OCI-LY1 (cell line): ENCODE data around the gene ELOVL2.

ENCODE experiments used
- H2AFZ ChIP-seq: fragments of 200-600 bp; sonication (generic), shearing (Covaris generic); 2 replicates; pipeline ENCODE4 v1.6.0; 2014; ENCODE audit warnings: antibody characterized with exemption, mild to moderate bottlenecking, low read length
- H3F3A ChIP-seq: fragments of 200-600 bp; sonication (generic), shearing (Covaris generic); 2 replicates; pipeline ENCODE4 v1.6.0; 2014; ENCODE audit warnings: mild to moderate bottlenecking, antibody characterized with exemption, low read length, moderate library complexity; ENCODE audit not compliant: insufficient read depth
- H3K27ac ChIP-seq: fragments of 200-600 bp; sonication (generic); 2 replicates; pipeline ENCODE4 v1.5.1; 2014; ENCODE audit warnings: low read length, mixed run types, mild to moderate bottlenecking, low read depth; ENCODE audit not compliant: poor library complexity, severe bottlenecking
- H3K27me3 ChIP-seq: fragments of 200-600 bp; sonication (generic); 2 replicates; pipeline ENCODE4 v1.6.0; 2014; ENCODE audit warnings: antibody characterized with exemption, mild to moderate bottlenecking, low read length, moderate library complexity; ENCODE audit not compliant: insufficient read depth
- H3K36me3 ChIP-seq: fragments of 200-600 bp; sonication (generic); 2 replicates; pipeline ENCODE4 v1.6.1; 2014; ENCODE audit warnings: mild to moderate bottlenecking, antibody characterized with exemption, low read length, moderate library complexity, mixed read lengths; ENCODE audit not compliant: insufficient read depth
- H3K4me1 ChIP-seq: fragments of 200-600 bp; sonication (generic); 2 replicates; pipeline ENCODE4 v1.5.1; 2014; ENCODE audit warnings: mild to moderate bottlenecking, low read length, moderate library complexity; ENCODE audit not compliant: insufficient read depth, severe bottlenecking
- H3K4me2 ChIP-seq: fragments of 200-600 bp; sonication (generic), shearing (Covaris generic); 2 replicates; pipeline ENCODE4 v1.6.1; 2014; ENCODE audit warnings: low read length
- H3K4me3 ChIP-seq: fragments of 200-600 bp; sonication (generic); 2 replicates; pipeline ENCODE4 v1.5.1; 2014; ENCODE audit warnings: low read length, low read depth, mild to moderate bottlenecking, mixed read lengths; ENCODE audit not compliant: poor library complexity, severe bottlenecking
- H3K79me2 ChIP-seq: fragments of 200-600 bp; shearing (Covaris generic); 2 replicates; pipeline ENCODE4 v1.6.1; 2016; ENCODE audit warnings: mixed run types, low read length, mixed read lengths; ENCODE audit not compliant: insufficient read depth
- H3K9ac ChIP-seq: fragments of 200-600 bp; sonication (generic), shearing (Covaris generic); 2 replicates; pipeline ENCODE4 v1.6.1; 2014; ENCODE audit warnings: mild to moderate bottlenecking, low read length, mixed read lengths
- H3K9me2 ChIP-seq: fragments of 200-600 bp; sonication (generic), shearing (Covaris generic); 2 replicates; pipeline ENCODE4 v1.6.1; 2014; ENCODE audit warnings: low read depth, mild to moderate bottlenecking, low read length, mixed read lengths
- H3K9me3 ChIP-seq: fragments of 200-600 bp; shearing (Covaris generic); 2 replicates; pipeline ENCODE4 v1.6.1; 2014; ENCODE audit warnings: low read length, mixed read lengths
- H4K20me1 ChIP-seq: fragments of 200-600 bp; sonication (generic), shearing (Covaris generic); 2 replicates; pipeline ENCODE4 v1.6.0; 2016; ENCODE audit warnings: mild to moderate bottlenecking, low read length; ENCODE audit not compliant: insufficient read depth
- EZH2 ChIP-seq: fragments of 200-600 bp; sonication (generic), shearing (Covaris generic); IDR thresholded peaks from 2 replicates; pipeline ENCODE4 v1.8.0; 2017; ENCODE audit warnings: borderline replicate concordance, mixed run types, mild to moderate bottlenecking, antibody characterized with exemption, low read length, moderate library complexity, mixed read lengths
- TF ChIP-seq, protein P1 (sequence below): fragments of 200-600 bp; sonication (generic), shearing (Covaris generic); IDR thresholded peaks from 2 replicates; pipeline ENCODE4 v1.5.1; 2017; ENCODE audit warnings: mild to moderate bottlenecking, antibody characterized with exemption, low read length, moderate library complexity, mixed read lengths

The ELOVL2 gene

DNA sequence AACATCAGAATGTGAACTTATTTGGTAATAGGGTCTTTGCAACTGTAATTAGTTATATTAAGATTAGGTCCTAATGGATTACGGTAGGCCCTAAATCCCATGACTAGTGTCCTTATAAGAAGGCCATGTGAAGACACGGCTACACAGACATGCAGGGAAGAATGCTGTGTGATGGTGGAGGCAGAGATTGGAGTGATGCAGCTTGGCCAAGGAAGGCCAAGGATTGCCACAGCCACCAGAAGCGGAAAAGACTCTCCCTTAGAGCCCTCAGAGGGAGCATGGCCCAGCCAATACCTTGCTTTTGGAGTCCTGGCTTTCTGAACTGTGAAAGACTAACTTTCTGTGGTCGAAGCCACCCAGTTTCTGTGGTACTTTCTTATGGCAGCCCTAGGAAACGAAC is 39.9 kb upstream of the ELOVL2 start:
- Histone ChIP-seq H3K27me3 (0 out of 2 replicates have a peak, but pooled peaks cover 6% of the 10 kb centered on the region), H3K9me3 (no peaks in the 10 kb centered on the region), H3K9me2 (no peaks in the 10 kb centered on the region), H4K20me1 (no peaks in the 10 kb centered on the region), H3K9ac (no peak overlapping the region), H3K27ac (no peak overlapping the region), H3K4me2 (no peak overlapping the region), H3K4me3 (no peak overlapping the region), H3F3A (no peaks in the 10 kb centered on the region), H2AFZ (no peak overlapping the region), H3K4me1 (no peaks in the 10 kb centered on the region), H3K79me2 (no peaks in the 10 kb centered on the region), H3K36me3 (no peaks in the 10 kb centered on the region)
- TF ChIP-seq EZH2: no peak
- TF ChIP-seq, protein P1, sequence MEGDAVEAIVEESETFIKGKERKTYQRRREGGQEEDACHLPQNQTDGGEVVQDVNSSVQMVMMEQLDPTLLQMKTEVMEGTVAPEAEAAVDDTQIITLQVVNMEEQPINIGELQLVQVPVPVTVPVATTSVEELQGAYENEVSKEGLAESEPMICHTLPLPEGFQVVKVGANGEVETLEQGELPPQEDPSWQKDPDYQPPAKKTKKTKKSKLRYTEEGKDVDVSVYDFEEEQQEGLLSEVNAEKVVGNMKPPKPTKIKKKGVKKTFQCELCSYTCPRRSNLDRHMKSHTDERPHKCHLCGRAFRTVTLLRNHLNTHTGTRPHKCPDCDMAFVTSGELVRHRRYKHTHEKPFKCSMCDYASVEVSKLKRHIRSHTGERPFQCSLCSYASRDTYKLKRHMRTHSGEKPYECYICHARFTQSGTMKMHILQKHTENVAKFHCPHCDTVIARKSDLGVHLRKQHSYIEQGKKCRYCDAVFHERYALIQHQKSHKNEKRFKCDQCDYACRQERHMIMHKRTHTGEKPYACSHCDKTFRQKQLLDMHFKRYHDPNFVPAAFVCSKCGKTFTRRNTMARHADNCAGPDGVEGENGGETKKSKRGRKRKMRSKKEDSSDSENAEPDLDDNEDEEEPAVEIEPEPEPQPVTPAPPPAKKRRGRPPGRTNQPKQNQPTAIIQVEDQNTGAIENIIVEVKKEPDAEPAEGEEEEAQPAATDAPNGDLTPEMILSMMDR: no peak

- Histone ChIP-seq H4K20me1 (no peaks in the 10 kb centered on the region), H3K27me3 (0 out of 2 replicates have a peak, but pooled peaks cover 6% of the 10 kb centered on the region), H3K9me3 (no peaks in the 10 kb centered on the region), H3F3A (no peaks in the 10 kb centered on the region), H3K27ac (no peak overlapping the region), H3K79me2 (no peaks in the 10 kb centered on the region), H3K9ac (no peak overlapping the region), H3K36me3 (no peaks in the 10 kb centered on the region), H3K9me2 (no peaks in the 10 kb centered on the region), H3K4me3 (no peak overlapping the region), H3K4me2 (no peak overlapping the region), H2AFZ (no peak overlapping the region), H3K4me1 (no peaks in the 10 kb centered on the region)
- no peak for TF ChIP-seq EZH2
- TF ChIP-seq, protein P1: no peak
Observed at GRCh38 chr6:11083491-11083890, 39.4 kb upstream of the ELOVL2 start.

DNA sequence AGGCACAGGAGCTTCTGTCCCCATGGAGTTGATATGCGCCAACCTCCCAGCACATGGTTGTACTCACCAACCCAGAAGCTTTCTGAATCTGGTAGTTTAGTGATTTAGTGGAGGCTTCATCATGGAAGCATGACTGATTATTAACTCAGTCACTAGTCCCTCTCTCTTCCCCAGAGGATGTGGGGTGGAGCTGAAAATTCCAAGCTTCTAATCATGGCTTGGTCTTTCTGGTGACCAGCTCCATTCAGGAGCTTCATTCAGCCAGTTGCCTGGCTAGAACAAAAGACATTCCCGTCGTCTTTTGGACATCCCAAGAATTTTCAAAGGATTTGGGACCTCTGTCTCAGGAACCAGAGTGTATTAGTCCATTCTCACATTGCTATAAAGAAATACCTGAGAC is 36.2 kb upstream of the ELOVL2 start:
- Histone ChIP-seq H3K9ac (no peak overlapping the region), H3K79me2 (no peaks in the 10 kb centered on the region), H2AFZ (no peak overlapping the region), H3F3A (no peaks in the 10 kb centered on the region), H4K20me1 (no peaks in the 10 kb centered on the region), H3K4me1 (no peaks in the 10 kb centered on the region), H3K27ac (no peak overlapping the region), H3K9me3 (no peaks in the 10 kb centered on the region), H3K36me3 (no peaks in the 10 kb centered on the region), H3K9me2 (no peaks in the 10 kb centered on the region), H3K27me3 (0 out of 2 replicates have a peak, but pooled peaks cover 6% of the 10 kb centered on the region), H3K4me3 (no peak overlapping the region), H3K4me2 (no peak overlapping the region)
- TF ChIP-seq, protein P1: no peak
- no peak for TF ChIP-seq EZH2
